Heart right ventricle (tissue), 16 donors: Measurements from ENCODE around the gene CDC42BPA. TPM values are rescaled to one million over a fixed set of nuclear protein-coding genes. Genes with fewer than 3 reads are reported as not detected.
A peak's percentile ranks its signal among the peaks of the same experiment; 100 is the strongest.

Experiments used
- ATAC-seq, 8 donors: fragments of 200-7000 bp; cut with Tn5 transposase; one replicate each; pipeline ENCODE4 v1.9.1; 2020; ENCODE audit warnings: mild to moderate bottlenecking in 8 of 8, moderate library complexity in 8 of 8, moderate number of reproducible peaks in 1 of 8
- DNase-seq, 2 donors: peaks; one replicate each; pipeline ENCODE4 v3.0.0-alpha.2; 2020
- H3K27ac ChIP-seq, 10 donors: fragments of 200-600 bp; sonication (generic) in 2 of 10; one replicate each; pipeline versions ENCODE4 v1.5.0 to v1.8.0; 2020 to 2022; ENCODE audit warnings: mild to moderate bottlenecking in 3 of 10
- H3K27me3 ChIP-seq, 7 donors: fragments of 200-600 bp; one replicate each; pipeline ENCODE4 v1.8.0; 2021 to 2022; ENCODE audit warnings: mild to moderate bottlenecking in 2 of 7
- H3K36me3 ChIP-seq, 9 donors: fragments of 200-600 bp; sonication (generic) in 1 of 9; one replicate each; pipeline versions ENCODE4 v1.5.0 to v1.8.0; 2020 to 2022; ENCODE audit warnings: mild to moderate bottlenecking in 2 of 9
- H3K4me1 ChIP-seq, 9 donors: fragments of 200-600 bp; sonication (generic) in 1 of 9; one replicate each; pipeline versions ENCODE4 v1.5.0 to v1.8.0; 2020 to 2022; ENCODE audit warnings: mild to moderate bottlenecking in 4 of 9
- H3K4me3 ChIP-seq, 10 donors: fragments of 200-600 bp; sonication (generic) in 2 of 10; one replicate each; pipeline versions ENCODE4 v1.5.0 to v1.8.0; 2020 to 2022; ENCODE audit warnings: mild to moderate bottlenecking in 7 of 10, moderate library complexity in 2 of 10
- H3K9me3 ChIP-seq, 11 donors: fragments of 200-600 bp in 10 of 11; sonication (generic) in 2 of 11; one replicate each; pipeline versions ENCODE4 v1.5.0 to v1.8.0; 2013 to 2022; ENCODE audit warnings: mild to moderate bottlenecking in 2 of 11, control low read depth in 1 of 11, moderate library complexity in 1 of 11
- CTCF ChIP-seq, 9 donors: fragments of 200-600 bp; sonication (generic) in 2 of 9; IDR thresholded peaks; one replicate each; pipeline versions ENCODE4 v1.5.0 to v1.8.0; 2021 to 2022; ENCODE audit warnings: antibody characterized with exemption in 9 of 9, mild to moderate bottlenecking in 5 of 9, moderate library complexity in 1 of 9
- WGBS, 2 donors: extraction: QIAGEN DNeasy Blood & Tissue Kit; methylation state at CpG; one replicate each; pipeline ENCODE4 v1.1.7; 2013; ENCODE audit warnings: inconsistent platforms in 1 of 2; 5-methylcytosine and 5-hydroxymethylcytosine counted together
- intact Hi-C, 10 donors: fragments of 100-400 bp; cut with DNase I; formaldehyde crosslinking; loops; one replicate each; pipeline versions ENCODE4 v1.11.1 to v1.14.2; 2022
- polyA plus RNA-seq, 2 donors: library from polyadenylated mRNA; stranded (reverse); fragments of 200-250 nt; gene quantifications; one replicate each; pipeline ENCODE4 v1.2.3, GENCODE V29; 2013
- total RNA-seq, 10 donors: library from RNA; stranded (reverse); fragmentation: NEBNext Ultra II Directional in 3 of 10; extraction: Animal tissue kit (Norgen Biotek cat#: 25700) in 3 of 10; gene quantifications; one replicate each; pipeline versions ENCODE4 v1.2.1 to v1.2.4, GENCODE V29; 2021 to 2023
- donor health status: Arrhythmogenic right ventricular cardiomyopathy.
- donor health status: ischemic (EF 13 %, LVEDD 7.1; RV severe dilation, severe dysfunction).
- donor health status: healthy with polysubstance abuse.
- donor health status: DM: no; HTN: yes; CAD: no.
- donor health status: DM: no; HTN: no; CAD: no.
- donor health status: ischemic (EF 25% LVEDD 6.9; RV normal size, moderate dysfunction).
- donor health status: ischemic (EF 25% LVEDD 5.7; RV mildly dilated, moderate dysfunction).
- donor health status: healthy.
- donor health status: DM: yes; HTN: yes; CAD: no.
- donor health status: Ischemic cardiomyopathy.
- donor health status: ischemic (EF 35%, LVEDD 5.7; RV mildly dilated, moderate dysfunction).
- donor health status: nonischemic (EF 11% LVEDD 7.7; RV severe dilation, severe dysfunction).
- donor health status: DM: yes; HTN: yes; CAD: no.
- donor health status: PGD.
- donor health status: ischemic (EF 29% LVEDD 5.4; RV normal size, mild dysfunction).
- donor health status: nonischemic (EF 23%, LVEDD 6.1; RV moderate dilation, normal function).

Gene CDC42BPA
- total and polyA plus RNA-seq, 12 donors = 8.6 to 39.5 (median 31.5) TPM

- H3K4me3 ChIP-seq = no peak overlapping the region
- no peak for ATAC-seq
- H3K27ac ChIP-seq = peak overlapping the region in 1 of 10 donors; percentile 29
- intact Hi-C loops = loop anchor here in 1 of 10 donors (5.0 kb wide), 1 partner anchor 44 kb away; no protein-coding TSS in a partner anchor
- 93 to 96% methylated on average over 6 of the region's 6 CpGs for whole genome bisulfite sequencing, 2 donors
- H3K36me3 ChIP-seq = peaks cover 0 to 11% (median 0%) of the 10 kb centered on the region in 9 donors
- H3K4me1 ChIP-seq = peaks cover 7 to 80% (median 58%) of the 10 kb centered on the region in 9 donors
- H3K9me3 ChIP-seq = peaks cover 0 to 10% (median 0%) of the 10 kb centered on the region in 11 donors
- DNase-seq = no peak
- no peaks in the 10 kb centered on the region for H3K27me3 ChIP-seq
- TF ChIP-seq CTCF (IDR thresholded peaks at IDR 0.05) = no peak
Observed at GRCh38 chr1:226948480-226948879, 369.8 kb downstream of the CDC42BPA start.

GRCh38 chr1:226948051-226948450, 370.2 kb downstream of the CDC42BPA start:
- WGBS, 2 donors = 77 to 78% methylated on average over 2 of the region's 2 CpGs
- TF ChIP-seq CTCF (IDR thresholded peaks at IDR 0.05) = no peak
- Histone ChIP-seq H3K4me3 (no peak overlapping the region), H3K36me3 (peaks cover 0 to 11% (median 0%) of the 10 kb centered on the region in 9 donors), H3K27me3 (no peaks in the 10 kb centered on the region), H3K27ac (peak overlapping the region in 3 of 10 donors; percentile 67 to 80 (median 80)), H3K9me3 (peaks cover 0 to 10% (median 0%) of the 10 kb centered on the region in 11 donors), H3K4me1 (peaks cover 7 to 80% (median 62%) of the 10 kb centered on the region in 9 donors)
- no peak for DNase-seq
- intact Hi-C loops = loop anchor here in 1 of 10 donors (5.0 kb wide), 1 partner anchor 44 kb away; no protein-coding TSS in a partner anchor
- no peak for ATAC-seq

DNA sequence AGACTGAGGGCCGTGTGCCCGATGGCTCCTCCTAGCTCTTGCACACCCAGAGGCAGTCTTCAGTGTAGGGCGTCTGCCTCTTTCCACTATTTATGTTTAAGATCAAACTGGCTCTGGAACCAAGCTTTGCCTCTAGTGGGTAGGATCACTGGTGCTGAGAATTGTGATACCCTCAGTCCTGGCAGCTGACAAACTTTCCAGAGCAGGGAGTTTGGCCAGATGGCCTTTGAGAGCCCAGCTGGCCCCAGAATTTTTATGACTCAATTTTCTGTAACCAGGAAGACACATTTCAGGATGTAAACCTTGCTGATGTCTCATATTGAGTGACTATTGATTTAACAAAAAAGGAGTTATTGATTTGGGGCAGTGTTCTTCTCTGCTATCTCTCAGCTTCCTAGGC, 371.5 kb downstream of the CDC42BPA start:
- peaks cover 0 to 10% (median 0%) of the 10 kb centered on the region in 11 donors for H3K9me3 ChIP-seq
- H3K27me3 ChIP-seq = no peaks in the 10 kb centered on the region
- DNase-seq (no peak), ATAC-seq (peak in 5 of 8 donors; percentile 16 to 42 (median 29))
- H3K36me3 ChIP-seq = peaks cover 0 to 11% (median 0%) of the 10 kb centered on the region in 9 donors
- peak overlapping the region in 8 of 10 donors; percentile 64 to 96 (median 77) for H3K27ac ChIP-seq
- H3K4me3 ChIP-seq = no peak overlapping the region
- H3K4me1 ChIP-seq = peaks cover 11 to 80% (median 68%) of the 10 kb centered on the region in 9 donors
- 53 to 70% methylated on average over 3 of the region's 3 CpGs for WGBS, 2 donors
- intact Hi-C loops = loop anchor here in 1 of 10 donors (5.0 kb wide), 1 partner anchor 45 kb away; no protein-coding TSS in a partner anchor
- TF ChIP-seq CTCF (IDR thresholded peaks at IDR 0.05) = no peak

DNA sequence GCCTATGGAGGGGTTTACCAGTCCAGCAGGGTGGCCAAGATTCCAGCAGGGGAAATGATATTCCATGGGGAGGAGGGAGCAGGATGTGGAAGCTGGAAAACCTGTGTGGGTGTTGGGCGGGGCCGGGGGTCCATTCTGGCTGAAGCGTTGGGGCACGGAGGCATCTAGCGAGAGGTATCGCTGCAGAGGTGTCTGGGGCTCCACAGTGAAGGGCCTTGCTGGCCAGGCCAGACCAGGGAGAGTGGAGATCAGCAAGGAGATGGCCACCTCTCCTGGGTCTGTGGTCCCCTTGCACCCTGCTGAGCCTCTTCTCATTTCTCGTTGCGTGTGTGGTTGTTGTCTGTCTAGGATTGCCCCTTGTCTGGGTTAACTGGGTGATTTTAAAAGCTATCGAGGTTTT, 372.0 kb downstream of the CDC42BPA start:
- H3K9me3 ChIP-seq = peaks cover 0 to 10% (median 0%) of the 10 kb centered on the region in 11 donors
- no peak for TF ChIP-seq CTCF (IDR thresholded peaks at IDR 0.05)
- peak overlapping the region; percentile 48 to 96 (median 75) for H3K27ac ChIP-seq
- peaks cover 11 to 82% (median 69%) of the 10 kb centered on the region in 9 donors for H3K4me1 ChIP-seq
- H3K4me3 ChIP-seq = no peak overlapping the region
- no peaks in the 10 kb centered on the region for H3K27me3 ChIP-seq
- WGBS, 2 donors = 76 to 91% methylated on average over 9 of the region's 9 CpGs
- intact Hi-C loops = loop anchor here in 1 of 10 donors (5.0 kb wide), 1 partner anchor 46 kb away; no protein-coding TSS in a partner anchor
- ATAC-seq (peak in 2 of 8 donors; percentile 9 to 10), DNase-seq (no peak)
- H3K36me3 ChIP-seq = peaks cover 0 to 11% (median 0%) of the 10 kb centered on the region in 9 donors
